Brain pericyte (primary cell): ENCODE data around the gene UMODL1.

ENCODE experiments used
- DNase-seq: peaks from one replicate; pipeline ENCODE4 v3.0.0-alpha.2; 2012; ENCODE audit warnings: low read depth, low spot score

UMODL1 gene, protein sequence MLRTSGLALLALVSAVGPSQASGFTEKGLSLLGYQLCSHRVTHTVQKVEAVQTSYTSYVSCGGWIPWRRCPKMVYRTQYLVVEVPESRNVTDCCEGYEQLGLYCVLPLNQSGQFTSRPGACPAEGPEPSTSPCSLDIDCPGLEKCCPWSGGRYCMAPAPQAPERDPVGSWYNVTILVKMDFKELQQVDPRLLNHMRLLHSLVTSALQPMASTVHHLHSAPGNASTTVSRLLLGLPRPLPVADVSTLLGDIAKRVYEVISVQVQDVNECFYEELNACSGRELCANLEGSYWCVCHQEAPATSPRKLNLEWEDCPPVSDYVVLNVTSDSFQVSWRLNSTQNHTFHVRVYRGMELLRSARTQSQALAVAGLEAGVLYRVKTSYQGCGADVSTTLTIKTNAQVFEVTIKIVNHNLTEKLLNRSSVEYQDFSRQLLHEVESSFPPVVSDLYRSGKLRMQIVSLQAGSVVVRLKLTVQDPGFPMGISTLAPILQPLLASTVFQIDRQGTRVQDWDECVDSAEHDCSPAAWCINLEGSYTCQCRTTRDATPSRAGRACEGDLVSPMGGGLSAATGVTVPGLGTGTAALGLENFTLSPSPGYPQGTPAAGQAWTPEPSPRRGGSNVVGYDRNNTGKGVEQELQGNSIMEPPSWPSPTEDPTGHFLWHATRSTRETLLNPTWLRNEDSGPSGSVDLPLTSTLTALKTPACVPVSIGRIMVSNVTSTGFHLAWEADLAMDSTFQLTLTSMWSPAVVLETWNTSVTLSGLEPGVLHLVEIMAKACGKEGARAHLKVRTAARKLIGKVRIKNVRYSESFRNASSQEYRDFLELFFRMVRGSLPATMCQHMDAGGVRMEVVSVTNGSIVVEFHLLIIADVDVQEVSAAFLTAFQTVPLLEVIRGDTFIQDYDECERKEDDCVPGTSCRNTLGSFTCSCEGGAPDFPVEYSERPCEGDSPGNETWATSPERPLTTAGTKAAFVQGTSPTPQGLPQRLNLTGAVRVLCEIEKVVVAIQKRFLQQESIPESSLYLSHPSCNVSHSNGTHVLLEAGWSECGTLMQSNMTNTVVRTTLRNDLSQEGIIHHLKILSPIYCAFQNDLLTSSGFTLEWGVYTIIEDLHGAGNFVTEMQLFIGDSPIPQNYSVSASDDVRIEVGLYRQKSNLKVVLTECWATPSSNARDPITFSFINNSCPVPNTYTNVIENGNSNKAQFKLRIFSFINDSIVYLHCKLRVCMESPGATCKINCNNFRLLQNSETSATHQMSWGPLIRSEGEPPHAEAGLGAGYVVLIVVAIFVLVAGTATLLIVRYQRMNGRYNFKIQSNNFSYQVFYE

DNA sequence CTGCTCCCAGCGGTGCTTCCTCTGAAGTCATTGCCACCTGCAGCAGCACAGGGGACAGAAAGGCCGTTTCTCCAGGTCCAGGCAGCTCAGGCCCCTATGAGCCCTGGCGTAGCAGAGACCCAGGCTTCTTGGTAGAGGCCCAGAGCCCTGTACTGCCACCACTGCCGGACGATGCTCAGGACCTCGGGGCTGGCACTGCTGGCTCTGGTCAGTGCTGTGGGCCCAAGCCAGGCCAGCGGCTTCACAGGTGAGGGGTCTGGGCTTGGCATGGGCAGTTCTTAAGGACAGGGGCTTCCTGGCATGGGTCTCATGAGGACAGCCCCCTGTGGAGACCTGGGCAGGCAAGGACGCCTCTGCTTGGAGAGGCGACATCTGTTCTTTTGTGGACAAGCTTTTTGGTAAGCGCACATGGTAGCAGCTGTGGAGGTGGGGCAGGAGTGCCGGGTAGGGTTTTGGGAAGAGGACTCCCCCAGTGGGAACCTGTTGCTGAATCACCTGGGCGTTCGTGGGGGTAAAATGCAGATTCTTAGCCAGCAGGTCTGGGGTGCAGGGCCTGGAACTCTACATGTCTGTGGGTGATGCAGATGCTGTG lies at the start of gene UMODL1:
TSS of gene UMODL1 (plus strand) at position 172 of the 592 bp plus-strand sequence. CDS start at position 172, 0 bp downstream.
- DNase-seq: no peak

GRCh38 chr21:42021371-42022090 lies 49.6 kb upstream of the UMODL1 start:
- DNase-seq: no peak

- DNase-seq: no peak
Observed at GRCh38 chr21:42022091-42022430, 49.1 kb upstream of the UMODL1 start.

DNA sequence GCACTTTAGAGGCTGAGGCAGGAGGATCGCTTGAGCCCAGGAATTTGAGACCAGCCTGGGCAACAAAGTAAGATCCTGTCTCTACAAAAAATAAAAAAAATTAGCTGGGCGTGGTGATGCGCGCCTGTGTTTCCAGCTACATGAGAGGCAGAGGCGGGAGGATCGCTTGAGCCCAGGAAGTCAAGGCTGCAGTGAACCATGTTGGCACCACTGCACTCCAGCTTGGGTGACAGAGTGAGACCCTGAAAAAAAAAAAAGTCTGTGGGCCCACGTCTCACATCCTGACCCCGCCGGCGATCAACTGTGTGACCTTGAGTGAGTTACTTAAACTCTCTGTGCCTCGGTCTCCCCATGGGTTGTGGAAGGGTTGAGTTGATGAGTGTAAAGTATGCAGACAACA lies 48.2 kb upstream of the UMODL1 start:
- no peak for DNase-seq

GRCh38 chr21:42025376-42026081 lies 45.6 kb upstream of the UMODL1 start:
- no peak for DNase-seq

GRCh38 chr21:42026082-42026435 lies 45.1 kb upstream of the UMODL1 start:
- no peak for DNase-seq

DNA sequence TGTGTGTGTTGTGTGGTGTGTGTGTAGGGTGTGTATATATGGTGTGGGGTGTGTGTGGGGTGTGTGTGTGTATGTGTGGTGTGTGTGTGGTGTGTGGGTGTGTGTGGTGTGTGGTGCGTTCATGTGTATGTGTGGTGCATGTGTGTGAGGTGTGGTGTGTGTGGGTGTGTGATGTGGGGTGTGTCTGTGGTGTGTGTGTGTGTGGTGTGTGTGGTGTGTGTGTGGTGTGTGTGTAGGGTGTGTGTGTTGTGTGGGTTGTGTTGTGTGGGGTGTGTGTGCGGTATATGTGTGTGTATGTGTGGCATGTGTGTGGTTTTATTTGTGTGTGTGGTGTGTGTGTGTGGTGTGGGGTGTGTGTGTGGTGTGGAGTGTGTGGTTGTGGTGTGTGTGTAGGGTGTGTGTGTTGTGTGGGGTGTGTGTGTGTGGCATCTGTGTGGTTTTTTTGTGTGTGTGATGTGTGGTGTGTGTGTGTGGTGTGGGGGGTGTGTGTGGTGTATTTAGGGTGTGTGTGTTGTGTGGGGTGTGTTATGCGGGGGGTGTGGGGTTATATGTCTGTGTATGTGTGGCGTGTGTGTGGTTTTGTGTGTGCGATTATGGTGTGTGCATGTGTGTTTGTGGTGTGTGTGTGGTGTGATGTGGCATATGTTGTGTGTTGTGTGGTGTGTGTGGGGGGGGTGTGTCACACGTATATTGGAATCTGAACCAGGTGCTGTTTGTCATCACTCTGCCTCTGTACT lies 43.9 kb upstream of the UMODL1 start:
- no peak for DNase-seq

DNA sequence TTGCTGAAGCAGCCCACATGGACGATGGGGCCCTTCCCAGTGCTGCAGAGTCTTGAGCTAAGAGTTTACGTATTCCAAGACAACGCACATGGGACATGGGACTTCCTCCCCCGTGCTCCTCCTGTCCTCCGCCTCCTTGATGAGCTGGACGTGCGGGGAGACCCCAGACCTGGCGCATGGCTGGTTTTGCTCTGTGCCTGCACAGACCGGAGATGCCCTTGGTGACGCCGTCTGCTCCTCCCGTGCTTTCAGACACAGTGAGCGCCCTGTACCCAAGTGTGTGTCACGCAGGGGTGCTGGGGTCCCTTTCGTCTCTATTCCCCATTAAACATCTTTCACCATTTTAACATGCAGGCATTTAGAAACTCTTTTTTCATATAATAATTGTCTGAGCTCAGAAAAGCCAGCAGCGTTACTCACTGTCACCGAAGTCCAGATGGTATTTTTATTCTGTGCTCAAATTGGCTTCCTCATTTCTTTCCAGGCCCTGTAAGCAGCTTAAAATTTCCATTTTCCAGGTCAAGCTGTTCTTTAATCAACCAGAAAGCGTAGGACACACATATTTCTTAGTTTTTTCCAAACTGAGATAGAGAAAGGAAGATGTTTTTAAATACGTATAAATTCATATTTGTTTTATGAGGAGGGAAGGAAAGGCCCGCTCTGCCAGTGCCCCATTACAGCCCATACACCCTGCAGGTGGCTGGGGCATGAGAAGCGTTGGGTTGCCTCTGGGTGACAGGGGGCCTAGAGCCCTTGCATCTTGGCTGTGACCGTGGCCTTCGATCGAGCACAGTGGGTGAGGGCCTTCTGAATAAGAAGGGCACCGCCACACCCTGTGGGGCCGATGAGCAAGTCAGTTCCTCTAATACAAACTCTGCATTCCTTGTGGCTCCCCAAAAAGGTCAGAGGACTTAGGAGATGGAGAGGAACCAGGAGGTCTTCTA lies 43.0 kb upstream of the UMODL1 start:
- DNase-seq: no peak

- DNase-seq: no peak
Observed at GRCh38 chr21:42028766-42029425, 42.2 kb upstream of the UMODL1 start.

DNA sequence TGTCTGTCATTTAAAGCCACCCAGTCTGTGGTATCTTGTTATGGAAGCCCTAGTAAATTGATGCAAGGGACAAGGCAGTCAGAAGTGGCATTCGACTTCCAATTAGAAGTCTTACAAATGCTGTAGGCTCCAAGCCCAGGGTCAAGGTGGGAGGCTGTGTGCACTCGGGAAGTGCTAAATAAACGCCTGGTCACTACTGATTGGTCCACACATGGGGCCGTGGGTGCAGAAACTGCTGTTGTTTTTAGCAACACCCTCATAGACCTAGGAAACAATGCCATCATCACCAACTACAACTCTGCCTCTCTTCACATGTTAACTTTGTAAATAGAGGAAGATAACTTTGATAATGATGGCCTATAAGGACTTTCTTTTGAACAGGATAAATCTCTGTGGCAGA lies 40.8 kb upstream of the UMODL1 start:
- no peak for DNase-seq

- no peak for DNase-seq
Observed at GRCh38 chr21:42031241-42031640, 39.9 kb upstream of the UMODL1 start.

DNA sequence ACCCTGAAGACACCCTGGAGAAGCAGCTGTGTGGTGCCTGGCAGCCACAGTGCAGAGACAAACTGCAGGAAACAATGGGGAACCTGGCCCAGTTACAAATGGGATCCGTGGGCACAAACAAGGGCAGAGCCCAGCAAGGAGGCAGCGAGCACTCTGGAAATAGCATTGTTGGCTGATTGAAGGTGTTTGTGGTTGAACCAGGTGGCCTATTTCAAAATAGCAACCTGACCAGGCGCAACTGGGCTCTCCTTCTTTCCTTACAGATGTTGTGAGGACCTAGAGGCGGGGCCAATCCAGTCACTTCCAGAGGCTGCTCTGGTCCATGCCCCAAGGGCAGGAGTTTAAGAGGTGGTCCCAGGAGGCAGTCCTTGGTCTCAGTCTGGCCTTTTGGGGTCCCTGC lies 39.3 kb upstream of the UMODL1 start:
- DNase-seq: no peak

GRCh38 chr21:42032266-42032665 lies 38.9 kb upstream of the UMODL1 start:
- no peak for DNase-seq

- DNase-seq: no peak
Observed at GRCh38 chr21:42032968-42033367, 38.1 kb upstream of the UMODL1 start.

GRCh38 chr21:42036313-42036712 lies 34.8 kb upstream of the UMODL1 start:
- no peak for DNase-seq

DNA sequence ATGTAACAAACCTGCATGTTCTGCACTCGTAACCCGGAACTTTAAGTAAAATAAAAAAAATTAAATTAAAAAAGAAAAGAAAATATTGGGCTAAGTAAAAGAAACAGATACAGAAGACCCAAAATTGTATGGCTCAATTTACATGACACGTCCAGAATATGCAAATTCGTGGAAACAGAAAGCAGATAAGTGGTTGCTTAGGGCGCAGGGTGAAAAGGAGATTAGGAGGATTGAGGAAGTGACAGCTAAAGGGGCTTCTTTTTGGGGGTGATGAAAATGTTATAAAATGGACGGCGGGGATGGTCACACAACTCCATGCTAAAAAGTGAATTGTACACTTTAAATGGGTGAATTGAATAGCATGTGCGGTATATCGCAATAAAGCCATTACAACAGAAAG lies 33.6 kb upstream of the UMODL1 start:
- DNase-seq: no peak

DNA sequence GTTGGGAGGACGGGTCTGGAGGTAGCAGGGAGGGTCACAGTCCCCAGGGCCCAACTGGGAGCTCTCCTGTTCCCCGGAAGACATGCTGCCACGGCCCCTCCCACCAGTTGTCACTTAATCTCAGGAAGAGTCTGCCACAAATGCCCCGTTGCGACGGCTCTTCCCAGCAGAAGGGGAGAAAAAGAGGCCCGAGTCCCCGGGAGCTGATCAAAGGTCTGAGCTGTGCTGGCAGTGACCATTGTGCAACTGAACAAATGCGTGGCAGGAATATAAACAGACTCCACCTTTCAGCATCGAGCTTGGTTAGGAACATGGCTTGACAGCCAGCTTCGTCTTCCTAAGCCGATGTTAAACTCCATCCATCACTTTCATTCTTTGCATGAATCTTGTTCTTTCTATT lies 33.2 kb upstream of the UMODL1 start:
- DNase-seq: no peak

DNA sequence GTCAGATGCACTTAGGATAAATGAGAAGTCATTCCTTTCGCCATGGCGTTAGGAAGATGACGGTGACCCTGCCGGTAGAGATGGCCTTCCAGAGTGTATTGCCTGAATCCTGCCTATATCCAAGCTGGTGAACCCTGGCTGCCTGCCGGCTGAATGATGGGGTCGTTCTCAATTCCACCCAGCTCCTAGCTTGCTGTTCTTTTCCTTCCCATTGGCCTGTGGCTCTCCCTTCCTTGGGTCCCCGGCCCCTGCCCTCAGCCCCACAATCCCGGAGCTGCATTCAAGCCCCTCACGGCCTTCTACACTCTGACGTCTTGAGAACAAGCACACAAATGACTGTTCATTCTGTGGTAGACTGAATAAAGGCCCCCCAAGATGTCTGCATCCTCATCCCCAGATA lies 32.7 kb upstream of the UMODL1 start:
- no peak for DNase-seq
